Prostate gland (tissue), 2 donors: ENCODE results near the gene EGFLAM.

Experiments
- POLR2A ChIP-seq: fragments of 450-650 bp; IDR thresholded peaks from one replicate; pipeline ENCODE4 v1.6.1; 2016; ENCODE audit warnings: antibody characterized with exemption, mild to moderate bottlenecking
- TF ChIP-seq, protein P1 (sequence below), 4 experiments: fragments of 200-600 bp in 2 of 4; fragments of 450-650 bp in 2 of 4; sonication (generic) in 2 of 4; IDR thresholded peaks; 1 replicate in 3 of 4; 2 replicates in 1 of 4; pipeline ENCODE4 v1.5.1; 2016 to 2019; ENCODE audit warnings: antibody characterized with exemption in 4 of 4, mild to moderate bottlenecking in 2 of 4, moderate library complexity in 2 of 4

DNA sequence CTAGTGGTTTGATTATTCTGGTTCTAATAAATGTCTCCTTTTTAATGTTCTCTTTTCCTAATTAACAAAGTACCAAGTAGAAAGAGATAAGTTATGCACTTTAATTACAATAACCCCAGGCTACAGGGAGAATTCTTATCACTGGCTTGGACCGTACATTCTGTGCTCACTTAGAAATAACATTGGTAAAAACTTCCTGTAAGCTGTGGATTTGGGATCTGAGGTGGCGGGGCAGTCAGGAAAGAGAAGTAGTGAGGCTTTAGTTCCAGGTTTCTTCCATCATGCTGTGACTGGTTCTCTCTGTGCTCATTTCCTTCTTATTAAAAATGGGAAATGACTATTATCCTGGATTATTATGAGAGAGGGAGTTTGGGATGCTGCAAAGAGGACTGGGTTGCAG is 142.0 kb downstream of the EGFLAM start:
- TF ChIP-seq, protein P1, sequence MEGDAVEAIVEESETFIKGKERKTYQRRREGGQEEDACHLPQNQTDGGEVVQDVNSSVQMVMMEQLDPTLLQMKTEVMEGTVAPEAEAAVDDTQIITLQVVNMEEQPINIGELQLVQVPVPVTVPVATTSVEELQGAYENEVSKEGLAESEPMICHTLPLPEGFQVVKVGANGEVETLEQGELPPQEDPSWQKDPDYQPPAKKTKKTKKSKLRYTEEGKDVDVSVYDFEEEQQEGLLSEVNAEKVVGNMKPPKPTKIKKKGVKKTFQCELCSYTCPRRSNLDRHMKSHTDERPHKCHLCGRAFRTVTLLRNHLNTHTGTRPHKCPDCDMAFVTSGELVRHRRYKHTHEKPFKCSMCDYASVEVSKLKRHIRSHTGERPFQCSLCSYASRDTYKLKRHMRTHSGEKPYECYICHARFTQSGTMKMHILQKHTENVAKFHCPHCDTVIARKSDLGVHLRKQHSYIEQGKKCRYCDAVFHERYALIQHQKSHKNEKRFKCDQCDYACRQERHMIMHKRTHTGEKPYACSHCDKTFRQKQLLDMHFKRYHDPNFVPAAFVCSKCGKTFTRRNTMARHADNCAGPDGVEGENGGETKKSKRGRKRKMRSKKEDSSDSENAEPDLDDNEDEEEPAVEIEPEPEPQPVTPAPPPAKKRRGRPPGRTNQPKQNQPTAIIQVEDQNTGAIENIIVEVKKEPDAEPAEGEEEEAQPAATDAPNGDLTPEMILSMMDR (IDR thresholded peaks at IDR 0.05): no peak
- no peak for TF ChIP-seq POLR2A
